HG03460 (cell line): ENCODE results near the gene AATF.

ENCODE experiments used
- ATAC-seq: cut with Tn5 transposase; IDR thresholded peaks from one replicate; pipeline ENCODE4 v1.9.1; 2021; ENCODE audit not compliant: unreplicated experiment

AATF gene

GRCh38 chr17:36978810-36979564, 30.2 kb downstream of the AATF start:
- no peak for ATAC-seq

- ATAC-seq = no peak
Measured at GRCh38 chr17:36979565-36979941, 30.8 kb downstream of the AATF start.

GRCh38 chr17:36980280-36980761, 31.6 kb downstream of the AATF start:
- ATAC-seq = no peak

- ATAC-seq = no peak
Measured at GRCh38 chr17:36983618-36984017, 34.9 kb downstream of the AATF start.

GRCh38 chr17:36989173-36989572, 40.4 kb downstream of the AATF start:
- no peak for ATAC-seq

GRCh38 chr17:36992701-36993100, 43.9 kb downstream of the AATF start:
- no peak for ATAC-seq

- ATAC-seq = no peak
Measured at GRCh38 chr17:36993227-36993626, 44.5 kb downstream of the AATF start.

- no peak for ATAC-seq
Measured at GRCh38 chr17:36994438-36994837, 45.7 kb downstream of the AATF start.

- ATAC-seq = no peak
Measured at GRCh38 chr17:36999471-36999870, 50.7 kb downstream of the AATF start.

GRCh38 chr17:37016780-37017179, 68.0 kb downstream of the AATF start:
- no peak for ATAC-seq

GRCh38 chr17:37017404-37017803, 68.7 kb downstream of the AATF start:
- ATAC-seq = no peak

GRCh38 chr17:37019117-37019740, 70.5 kb downstream of the AATF start:
- no peak for ATAC-seq

GRCh38 chr17:37019741-37020129, 71.0 kb downstream of the AATF start:
- no peak for ATAC-seq

- ATAC-seq = no peak
Measured at GRCh38 chr17:37024181-37024637, 75.5 kb downstream of the AATF start.

GRCh38 chr17:37025238-37025637, 76.5 kb downstream of the AATF start:
- ATAC-seq = no peak

- ATAC-seq = no peak
Measured at GRCh38 chr17:37025847-37026530, 77.2 kb downstream of the AATF start.

GRCh38 chr17:37026531-37026869, 77.7 kb downstream of the AATF start:
- no peak for ATAC-seq

- ATAC-seq = no peak
Measured at GRCh38 chr17:37028040-37028439, 79.3 kb downstream of the AATF start.

GRCh38 chr17:37031493-37032083, 82.8 kb downstream of the AATF start:
- no peak for ATAC-seq

GRCh38 chr17:37037590-37038155, 88.9 kb downstream of the AATF start:
- no peak for ATAC-seq

- ATAC-seq = no peak
Measured at GRCh38 chr17:37039269-37039668, 90.5 kb downstream of the AATF start.
